T-helper 1 cell treated with Interleukin-12 subunit alpha and Interleukin-12 subunit beta and Interleukin-4 antibody, amounts not matched to agents 30 ng/mL and 1 ng/mL, for 36 hours (primary cell): Measurements from ENCODE around the gene POGZ. TPM values are rescaled to one million over a fixed set of nuclear protein-coding genes. Genes with fewer than 3 reads are reported as not detected.

ENCODE experiments used
- intact Hi-C: fragments of 100-400 bp; cut with micrococcal nuclease; formaldehyde crosslinking; loops from one replicate; pipeline ENCODE4 v1.15.1; 2024
- total RNA-seq: library from RNA; stranded (reverse); gene quantifications from 2 replicates; pipeline ENCODE4 v1.2.3, GENCODE V29; 2022

Gene POGZ
- total RNA-seq, 1 donor from 2014 or later = 86.4 TPM

DNA sequence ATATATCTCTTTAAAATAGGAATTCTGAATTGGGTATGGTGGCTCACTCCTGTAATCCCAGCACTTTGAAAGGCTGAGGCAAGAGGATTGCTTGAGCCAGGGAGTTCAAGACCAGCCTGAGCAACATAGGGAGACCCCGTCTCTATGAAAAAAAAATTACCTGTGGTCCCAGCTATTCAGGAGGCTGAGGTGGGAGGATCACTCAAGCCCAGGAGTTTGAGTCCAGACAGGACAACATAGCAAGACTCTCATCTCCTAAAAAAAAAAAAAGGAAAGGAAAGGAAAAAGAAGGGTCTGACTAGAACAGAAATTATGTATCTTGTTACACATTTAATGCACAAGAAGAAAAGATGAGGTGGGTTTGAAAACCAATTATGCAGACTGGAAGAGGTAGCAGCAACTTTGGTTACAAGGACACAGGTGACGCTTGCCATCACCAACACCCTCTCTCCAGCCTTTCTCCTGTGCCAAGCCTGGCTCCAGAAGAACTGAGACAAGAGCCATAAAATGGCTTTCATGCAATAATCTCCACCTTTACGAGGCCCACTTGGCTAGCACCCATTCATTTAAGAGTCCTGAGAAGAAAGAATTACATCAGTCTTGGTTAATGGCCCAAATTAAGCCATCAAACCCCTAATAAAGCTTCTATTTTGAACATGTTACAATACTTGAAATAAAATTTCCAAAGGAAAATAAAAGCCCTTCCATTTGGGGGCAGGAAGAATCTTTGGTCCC, 82.0 kb downstream of the POGZ start:
- intact Hi-C loops = no loop called here

DNA sequence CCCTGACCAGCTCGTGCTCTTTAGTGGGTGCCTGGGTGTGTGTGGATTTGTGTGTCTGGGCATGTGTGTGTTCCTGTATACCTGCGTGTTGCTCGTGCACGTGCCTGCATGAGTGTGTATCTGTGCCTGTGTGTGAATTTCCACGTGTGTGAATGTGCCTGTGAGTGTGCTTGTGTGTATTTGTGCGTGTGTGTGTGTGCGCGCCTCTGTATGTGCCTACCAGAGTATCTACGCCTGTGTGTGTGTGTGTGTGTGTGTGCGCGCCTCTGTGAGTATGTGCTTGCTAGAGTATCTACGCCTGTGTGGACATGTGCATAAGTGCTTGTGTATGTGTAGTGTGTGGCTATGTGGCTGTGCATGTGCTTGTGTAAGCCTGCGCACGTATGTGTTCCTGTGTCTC, 86.1 kb downstream of the POGZ start:
- intact Hi-C loops = no loop called here

DNA sequence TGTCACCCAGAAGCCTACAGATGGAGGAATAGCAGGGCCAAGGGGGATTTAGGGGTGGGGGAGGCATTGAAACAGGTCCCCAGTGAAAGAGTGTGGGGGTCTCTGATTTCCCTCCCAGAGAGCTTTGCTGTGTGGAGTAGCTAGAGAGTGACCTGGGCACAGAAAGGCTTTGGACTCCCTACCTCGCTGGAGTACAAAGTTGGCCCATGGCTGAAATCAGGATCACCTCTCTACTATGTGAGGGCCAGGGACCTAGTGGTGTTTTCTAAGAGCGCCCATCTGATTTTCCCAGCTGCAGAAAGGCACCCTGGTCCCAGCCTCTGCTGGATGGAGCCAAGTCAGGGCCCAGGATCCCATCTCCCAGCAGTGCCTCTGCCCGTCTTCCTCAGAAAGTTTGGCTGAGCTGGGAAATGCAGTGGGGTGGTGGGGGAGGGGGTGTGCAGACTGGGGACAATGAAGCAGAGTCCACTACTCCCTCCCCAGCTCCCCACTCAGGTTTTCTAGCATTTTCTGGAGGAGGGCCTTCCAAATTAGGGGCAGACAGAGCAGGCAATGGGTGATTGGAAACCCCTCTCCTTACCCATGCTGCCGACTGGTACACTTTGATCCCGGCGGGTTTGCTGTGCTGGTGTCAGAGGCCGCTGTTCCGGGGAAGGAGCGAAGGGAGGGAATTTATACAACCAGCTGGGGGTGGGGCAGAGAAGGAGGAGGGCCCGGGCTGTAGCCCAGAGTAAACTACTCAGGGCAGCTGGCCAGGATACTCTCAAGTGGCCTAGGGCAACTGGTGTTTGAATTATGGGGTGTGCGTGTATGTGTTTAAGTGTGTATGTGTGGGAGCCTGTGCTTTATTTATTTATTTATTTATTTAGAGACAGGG, 87.0 kb downstream of the POGZ start, which contains the start of gene SELENBP1:
Gene SELENBP1, minus strand, starts transcription at position 648 of the 877 bp plus-strand sequence. Its CDS starts 64 bp downstream, at position 584.
- intact Hi-C loops = no loop called here

DNA sequence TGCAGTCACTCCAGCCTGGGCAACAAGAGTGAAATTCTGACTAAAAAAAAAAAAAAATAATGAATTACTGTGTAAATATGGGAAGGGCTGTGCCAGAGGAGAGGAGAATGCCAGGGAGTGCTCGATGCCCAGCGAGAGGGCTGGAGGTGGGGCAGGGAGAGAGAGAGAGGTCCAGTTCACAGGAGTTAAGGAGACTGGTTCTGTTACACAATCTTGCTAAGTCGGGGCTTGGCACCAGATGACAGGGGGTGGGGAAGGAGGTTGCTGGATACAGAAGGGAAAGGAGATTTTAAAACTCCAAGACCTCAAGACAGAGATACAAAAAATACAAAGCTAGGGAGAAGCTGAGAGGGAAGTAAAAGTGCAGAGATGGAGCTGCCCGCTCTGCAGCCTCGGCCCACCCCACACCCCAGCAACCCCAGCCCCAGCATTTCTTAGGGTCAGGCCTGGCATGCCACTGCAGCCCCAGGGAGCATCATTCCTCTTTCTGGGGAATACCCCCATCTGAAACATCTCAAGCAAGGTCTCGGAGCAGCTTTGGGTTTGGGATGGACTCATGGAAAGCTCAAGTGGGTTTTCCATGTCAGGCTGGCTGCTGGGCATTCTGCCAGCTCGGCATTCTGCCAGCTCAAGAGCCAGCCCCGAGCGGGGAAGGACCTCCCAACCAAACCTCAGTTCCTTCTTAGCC, 87.8 kb downstream of the POGZ start:
- intact Hi-C loops = no loop called here

DNA sequence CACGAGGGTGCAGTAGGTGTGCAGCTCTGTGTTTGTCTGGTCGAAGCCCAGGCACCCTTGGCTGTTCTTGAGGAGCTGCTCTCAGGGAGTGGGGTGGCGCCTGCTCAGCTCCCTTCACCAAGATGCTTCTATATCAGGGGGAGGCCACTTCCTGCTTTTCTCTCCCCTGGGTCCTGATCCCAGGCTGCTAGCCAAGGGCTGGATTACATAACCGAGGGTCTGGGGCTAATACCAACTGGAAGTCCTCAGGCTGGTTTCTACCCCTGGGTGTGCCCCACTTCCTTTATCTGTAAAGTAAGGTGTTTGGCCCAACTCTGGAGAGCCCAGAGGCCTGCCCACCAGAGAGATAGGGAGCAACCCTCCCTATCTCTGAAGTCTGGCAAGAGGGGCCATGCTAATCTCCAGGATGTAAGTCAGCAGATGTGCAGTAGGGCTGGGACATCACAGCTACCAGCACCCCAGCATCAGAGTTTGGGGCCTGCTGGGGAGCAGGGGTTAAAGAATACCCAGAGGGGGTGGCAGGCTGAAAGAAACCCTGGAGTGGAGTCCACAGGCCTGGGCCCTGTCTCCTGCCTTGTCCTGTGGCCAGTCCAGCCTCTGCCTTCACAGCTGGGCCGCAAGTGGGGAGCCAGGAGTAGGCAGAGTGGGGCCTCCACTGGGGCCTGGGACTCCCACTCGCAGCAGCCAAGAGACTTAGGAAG, 88.9 kb downstream of the POGZ start:
- intact Hi-C loops = no loop called here

DNA sequence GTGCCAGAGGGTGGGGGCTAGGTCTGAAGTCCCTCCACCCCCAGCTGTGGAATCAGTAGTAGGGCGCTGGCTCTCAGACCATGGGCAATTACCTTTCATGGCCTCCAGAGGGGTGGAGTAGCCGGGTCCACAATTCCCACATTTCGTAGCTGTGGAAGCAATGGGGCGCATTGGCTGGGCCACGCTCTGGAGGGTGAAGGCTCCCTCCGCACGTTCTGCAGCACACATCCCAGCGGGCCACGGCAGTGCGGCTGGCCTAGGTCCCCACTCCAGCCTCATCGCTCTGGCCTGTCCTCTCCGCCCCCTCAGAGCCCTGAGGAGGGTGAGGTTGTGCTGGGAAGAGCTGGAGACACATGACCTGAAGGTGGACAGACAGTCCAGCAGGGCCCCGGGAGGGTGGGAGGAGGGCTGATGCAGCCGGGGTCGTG, 89.7 kb downstream of the POGZ start:
- intact Hi-C loops = no loop called here

DNA sequence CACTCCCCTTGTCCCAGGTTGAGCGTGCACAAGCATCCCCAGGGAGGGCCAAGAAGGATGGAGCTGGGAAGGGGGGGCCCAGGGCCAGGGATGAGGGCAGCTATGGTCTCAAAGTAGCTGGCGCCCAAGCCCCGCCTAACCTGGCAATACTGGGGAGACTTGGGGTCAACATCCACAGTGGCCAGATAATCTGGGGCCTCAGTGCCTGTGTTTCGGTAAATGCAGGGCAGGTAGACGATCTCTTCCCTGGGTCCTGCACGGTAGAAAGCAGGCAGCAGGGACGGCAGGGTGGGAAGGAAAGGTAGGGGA, 90.0 kb downstream of the POGZ start:
- intact Hi-C loops = no loop called here

DNA sequence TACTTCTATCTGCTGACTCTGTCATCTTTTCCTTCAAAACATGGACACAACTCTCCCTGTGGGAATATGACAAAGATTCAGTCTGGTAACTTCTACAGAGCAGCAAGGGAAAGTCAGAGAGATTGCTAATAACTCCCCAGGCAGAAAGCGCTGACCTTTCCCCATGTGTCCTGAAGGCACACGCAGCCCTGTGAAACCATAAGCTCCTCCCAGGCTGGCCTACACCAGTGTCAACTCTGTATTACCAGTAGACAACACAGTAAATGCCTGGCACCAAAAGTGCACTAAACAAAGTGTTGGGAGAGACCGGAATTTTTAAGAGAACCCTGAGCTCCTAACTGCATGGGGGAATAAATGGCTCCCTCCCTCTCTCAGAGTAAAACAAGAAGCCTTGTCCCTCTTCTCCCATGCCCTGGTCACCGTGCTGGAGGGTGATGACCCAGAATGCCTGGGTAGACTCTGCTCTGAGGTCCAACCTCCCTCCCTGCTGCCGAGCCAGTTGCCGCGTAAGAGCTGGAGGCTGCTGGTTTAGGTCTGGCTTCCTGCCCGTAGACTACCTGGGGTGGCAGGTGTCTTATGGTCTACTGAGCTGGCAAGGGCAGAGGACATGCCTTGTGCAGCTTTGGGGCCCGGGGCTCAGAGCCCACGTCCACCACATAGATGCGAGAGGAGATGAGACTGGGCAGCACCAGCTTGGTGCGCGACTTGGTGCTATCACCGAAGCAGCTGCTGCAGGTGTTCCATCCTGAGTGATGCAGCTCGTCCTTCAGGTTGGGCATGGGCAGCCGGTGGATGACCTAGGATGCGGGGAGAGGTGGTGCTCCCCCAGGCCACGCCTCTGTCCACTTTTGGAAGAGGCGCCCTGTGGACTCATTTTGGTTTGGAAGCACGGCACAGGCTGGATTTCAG, 90.6 kb downstream of the POGZ start:
- intact Hi-C loops = no loop called here

DNA sequence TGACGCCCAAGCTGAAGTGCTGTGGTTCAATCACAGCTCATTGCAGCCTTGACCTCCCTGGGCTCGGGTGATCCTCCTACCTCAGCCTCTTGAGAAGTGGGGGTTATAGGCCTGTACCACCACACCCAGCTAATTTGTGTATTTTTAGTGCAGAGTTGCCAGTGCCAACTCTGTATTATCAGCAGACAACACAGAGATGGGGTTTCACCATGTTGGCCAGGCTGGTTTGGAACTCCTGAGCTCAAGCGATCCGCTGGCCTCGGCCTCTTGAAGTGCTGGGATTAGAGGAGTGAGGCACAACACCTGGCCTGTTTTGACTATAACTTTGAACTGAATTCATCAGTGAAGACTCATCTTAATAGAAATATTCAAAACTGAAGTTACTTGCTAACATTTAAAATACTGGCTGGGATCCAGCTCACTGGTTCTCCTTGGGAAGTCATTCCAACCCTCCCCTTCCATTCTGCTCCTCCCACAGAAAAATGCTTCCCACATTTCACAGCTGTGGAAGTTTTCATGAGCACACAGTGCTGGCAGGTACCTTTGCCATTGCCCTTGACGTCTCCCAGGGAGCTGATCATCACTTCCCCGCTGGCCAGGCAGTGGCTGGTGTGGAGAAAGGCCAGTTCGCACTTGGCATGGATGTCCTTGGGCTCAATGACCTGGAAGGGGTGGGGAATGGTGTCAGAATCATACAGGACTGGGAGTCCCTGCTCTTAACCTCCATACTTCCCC, 91.5 kb downstream of the POGZ start:
- intact Hi-C loops = no loop called here

DNA sequence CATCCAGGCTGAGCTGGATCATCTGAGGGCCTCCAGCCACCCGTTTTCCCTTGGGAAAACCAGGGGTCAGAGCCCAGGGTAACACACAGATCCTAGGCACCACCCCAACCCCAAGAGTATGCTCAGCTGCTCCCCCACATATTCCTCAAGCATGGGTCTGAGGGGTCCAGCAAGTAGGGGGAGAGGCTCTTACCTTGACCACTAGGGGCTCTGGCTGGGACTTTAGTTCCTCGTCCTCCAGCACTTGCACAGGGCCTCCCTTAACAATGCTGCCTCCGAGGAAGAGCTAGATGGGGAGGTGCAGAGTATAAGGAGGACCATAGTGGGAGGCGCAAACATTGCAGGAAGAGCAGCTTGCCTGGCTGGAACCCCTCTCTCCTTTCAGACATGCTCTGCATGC, 94.3 kb downstream of the POGZ start:
- intact Hi-C loops = no loop called here

DNA sequence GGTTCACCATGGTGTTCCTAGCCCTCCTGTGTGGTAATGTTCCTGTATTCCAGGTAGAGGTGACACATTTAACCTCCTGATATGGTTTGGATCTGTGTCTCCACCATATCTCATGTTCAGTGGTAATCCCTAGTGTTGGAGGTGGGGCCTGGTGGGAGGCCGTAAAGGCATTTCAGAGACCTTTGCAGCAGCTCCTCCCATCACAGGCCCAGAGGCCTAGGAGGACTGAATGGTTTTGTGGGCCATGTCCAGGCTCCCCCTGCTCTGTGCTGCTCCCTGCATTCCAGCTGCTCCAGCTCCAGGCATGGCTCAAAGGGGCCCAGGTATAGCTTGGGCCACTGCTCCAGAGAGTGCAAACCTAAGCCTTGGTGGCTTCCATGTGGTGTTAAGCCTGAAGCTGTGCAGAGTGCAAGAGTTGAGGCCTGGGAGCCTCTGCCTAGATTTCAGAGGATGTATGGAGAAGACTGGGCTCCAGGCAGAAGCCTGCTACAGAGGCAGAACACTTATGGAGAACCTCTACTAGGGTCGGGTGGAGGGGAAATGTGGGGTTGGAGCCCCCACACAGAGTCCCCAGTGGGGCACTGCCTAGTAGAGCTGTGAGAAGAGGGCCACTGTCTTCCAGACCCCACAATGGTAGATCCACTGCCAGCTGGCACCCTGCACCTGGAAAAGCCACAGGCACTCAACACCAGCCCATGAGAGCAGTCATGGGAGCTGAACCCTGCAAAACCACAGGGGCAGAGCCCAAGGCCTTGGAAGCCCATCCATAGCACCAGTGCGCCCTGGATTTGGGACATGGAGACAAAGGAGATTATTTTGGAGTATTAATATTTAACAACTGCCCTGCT, 96.8 kb downstream of the POGZ start:
- intact Hi-C loops = no loop called here

DNA sequence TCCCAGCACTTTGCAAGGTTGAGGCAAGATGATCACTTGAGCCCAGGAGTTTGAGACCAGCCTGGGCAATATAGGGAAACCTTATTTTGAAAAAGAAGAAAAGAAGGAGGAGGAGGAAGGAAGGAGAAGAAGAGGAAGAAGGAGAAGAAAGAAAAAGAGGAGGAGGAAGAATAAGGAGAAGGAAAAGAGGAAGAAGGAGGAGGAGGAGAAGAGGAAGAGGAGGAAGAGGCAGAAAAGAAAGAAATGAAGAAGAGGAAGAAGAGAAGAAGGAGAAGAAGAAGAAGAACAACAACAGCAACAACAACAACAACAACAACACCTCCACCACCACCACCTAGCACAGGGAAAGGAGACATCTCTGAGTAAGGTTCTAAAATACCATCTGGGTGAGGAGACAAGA, 97.4 kb downstream of the POGZ start:
- intact Hi-C loops = no loop called here

DNA sequence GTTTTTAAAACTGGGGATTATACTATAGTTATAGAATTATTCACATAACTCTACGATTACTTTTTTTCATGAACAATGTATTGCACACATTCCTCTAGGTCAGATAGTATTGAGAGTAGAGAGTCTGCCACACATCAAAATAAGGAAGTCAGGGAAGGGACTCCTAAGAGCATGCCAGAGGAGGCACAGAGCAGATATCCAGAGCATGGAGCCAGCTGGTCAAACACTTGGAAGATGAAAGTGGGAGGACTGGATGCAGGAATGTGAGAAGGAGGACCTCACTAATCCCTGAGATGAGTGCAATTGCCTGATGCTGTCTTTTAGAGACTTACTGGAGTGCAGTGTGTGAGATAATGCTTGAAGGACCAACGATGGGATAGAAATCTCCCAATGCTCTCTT, 102.6 kb downstream of the POGZ start:
- intact Hi-C loops = no loop called here

Other genes with a start within 250 kb of the POGZ start
- 200 and 204 TPM in 2 replicates for gene PSMD4, start 204.8 kb downstream of the POGZ start, total RNA-seq
- 27.0 and 28.6 TPM in 2 replicates for gene ZNF687, start 177.2 kb downstream of the POGZ start, total RNA-seq
- gene PI4KB, start 132.1 kb downstream of the POGZ start, total RNA-seq = 81.2 and 85.5 TPM in 2 replicates
- 118 and 120 TPM in 2 replicates for gene RFX5, start 112.2 kb downstream of the POGZ start, total RNA-seq
- gene SELENBP1, start 86.8 kb downstream of the POGZ start, total RNA-seq = not detected in 2 replicates
- 393 and 396 TPM in 2 replicates for gene PSMB4, start 59.9 kb downstream of the POGZ start, total RNA-seq
- gene CGN, start 51.9 kb upstream of the POGZ start, total RNA-seq = 0.17 and 0.32 TPM in 2 replicates
- 2.7 and 2.9 TPM in 2 replicates for gene TUFT1, start 80.8 kb upstream of the POGZ start, total RNA-seq
- 27.0 and 27.6 TPM in 2 replicates for gene SNX27, start 152.6 kb upstream of the POGZ start, total RNA-seq